Activated effector memory CD4-positive, alpha-beta T cell treated with anti-CD3 and anti-CD28 coated beads, Interleukin-2, amount 50 U/mL, for 16 hours (primary cell): ENCODE measurements around the gene SREBF2.

Experiments used
- DNase-seq: peaks from one replicate; pipeline ENCODE4 v3.0.0-alpha.2; 2020

SREBF2 gene

DNA sequence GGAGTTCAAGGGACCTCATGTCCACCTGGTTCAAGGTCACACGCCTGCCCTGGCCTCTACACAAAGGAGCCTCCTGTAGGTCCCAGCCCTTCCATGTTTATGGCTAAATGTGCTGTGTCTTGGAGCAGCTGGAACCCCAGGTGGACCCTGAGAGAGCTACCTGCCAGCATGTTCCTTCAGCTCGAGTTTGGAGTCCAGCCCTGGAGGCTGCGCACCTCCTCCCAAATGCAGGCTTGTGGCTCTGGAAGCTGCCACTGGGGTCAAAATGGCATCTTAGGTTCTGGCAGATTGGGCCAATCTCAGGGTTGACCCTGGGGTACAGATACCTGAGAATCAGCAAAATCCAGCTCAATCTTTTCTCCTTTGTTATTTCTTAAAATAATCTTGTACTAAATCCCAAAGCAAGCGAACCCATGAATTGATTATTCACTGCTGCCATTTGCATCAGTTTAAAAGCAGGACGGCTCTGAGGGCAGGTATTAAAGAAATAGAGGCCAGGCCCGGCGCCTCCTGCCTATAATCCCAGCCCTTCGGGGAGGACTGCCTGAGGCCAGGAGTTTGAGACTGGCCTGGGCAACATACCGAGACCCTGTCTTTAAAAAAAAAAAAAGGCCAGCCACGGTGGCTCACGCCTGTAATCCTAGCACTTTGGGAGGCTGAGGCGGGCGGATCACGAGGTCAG lies 90.8 kb downstream of the SREBF2 start:
- DNase-seq: no peak

DNA sequence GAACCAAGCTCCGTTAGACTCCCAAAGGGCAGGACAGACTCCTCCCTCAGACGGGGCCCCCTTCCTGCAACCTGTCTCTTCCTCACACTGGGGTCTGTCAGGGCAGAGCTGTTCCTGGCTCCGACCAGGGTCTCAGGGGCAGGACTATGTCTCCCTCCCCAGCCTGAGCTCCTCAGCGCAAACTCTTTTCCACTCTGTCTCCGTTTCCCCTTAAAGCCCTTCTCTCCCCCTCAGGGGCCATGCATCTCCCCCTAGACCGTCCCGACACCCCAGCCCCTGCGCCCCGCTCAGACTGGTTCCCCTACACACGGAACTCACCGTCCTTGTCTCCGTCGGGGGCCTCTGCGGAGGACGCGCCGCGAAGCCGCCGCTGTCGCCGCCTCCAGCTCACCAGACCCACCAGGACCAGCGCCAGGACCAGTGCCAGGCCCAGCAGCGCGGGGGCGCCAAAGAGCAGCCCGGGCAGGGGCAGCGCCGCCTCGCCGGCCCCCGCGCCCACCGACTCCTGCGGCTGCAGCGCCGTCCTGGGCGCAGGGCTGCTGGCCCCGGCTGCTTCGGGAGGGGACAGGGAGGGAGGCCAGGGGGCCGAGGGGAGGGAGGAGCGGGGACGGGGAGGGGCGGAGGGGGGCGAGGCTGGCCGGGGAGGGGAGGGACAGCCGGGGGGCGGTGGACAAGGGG lies 93.0 kb downstream of the SREBF2 start:
- DNase-seq: peak; percentile 92

DNA sequence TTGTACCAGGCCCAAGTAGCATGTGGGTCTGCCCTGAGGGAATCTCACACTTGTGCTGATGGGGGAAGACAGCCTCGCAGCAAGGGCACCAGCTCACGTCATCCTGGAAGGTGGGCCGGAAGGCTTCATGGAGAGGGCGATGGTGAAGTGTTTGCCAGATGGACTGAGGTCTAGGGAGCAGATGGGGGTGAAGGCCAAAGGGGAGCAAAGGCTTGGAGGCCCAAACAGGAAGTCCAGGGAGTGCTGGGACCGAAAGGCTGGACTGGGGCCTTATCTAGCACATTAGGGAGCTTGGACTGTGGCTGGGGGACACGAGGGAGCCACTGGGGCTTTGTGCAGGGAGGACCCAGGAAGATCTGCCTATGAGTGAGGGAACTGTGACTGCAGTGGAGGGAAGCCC lies 94.9 kb downstream of the SREBF2 start:
- DNase-seq: no peak

DNA sequence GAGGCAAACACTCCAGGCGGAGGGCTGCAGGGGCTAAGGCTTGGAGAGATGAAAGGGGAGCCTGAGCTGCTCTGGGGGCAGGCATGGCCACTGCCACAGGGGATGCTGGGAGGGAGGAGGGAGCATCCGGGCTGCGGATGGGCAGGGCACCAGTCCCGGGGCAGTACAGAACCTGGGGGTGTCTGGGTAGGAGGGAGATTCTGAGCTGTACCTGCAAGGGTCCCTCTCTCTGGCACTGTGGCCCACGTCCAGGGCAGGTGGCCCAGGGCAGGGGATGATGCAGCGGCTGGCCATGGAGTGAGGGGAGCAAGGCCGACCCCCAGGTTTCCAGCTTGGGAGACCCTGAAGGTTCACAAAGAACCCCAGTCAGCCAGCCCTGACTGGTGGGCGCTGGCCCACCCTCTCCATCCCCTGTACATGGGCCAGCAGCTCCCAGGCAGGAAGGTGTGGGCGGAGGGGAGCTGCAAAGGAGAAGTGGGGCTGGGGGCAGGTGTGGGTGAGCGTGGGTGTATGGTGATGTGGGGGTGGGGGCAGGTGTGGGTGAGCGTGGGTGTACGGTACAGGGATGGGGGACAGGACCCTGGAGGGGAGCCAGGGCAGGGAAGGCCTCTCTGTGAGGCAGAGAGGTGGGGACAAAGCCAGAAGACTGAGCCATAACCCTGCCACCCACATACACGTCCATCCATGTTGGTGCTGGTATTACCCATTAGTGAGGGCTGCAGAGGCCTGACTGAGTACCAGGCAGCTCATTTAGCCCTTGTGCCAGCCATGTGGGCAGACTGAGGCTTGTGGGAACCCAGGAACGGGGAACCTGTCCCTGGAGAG lies 95.9 kb downstream of the SREBF2 start:
- no peak for DNase-seq

- no peak for DNase-seq
Measured at GRCh38 chr22:41929418-41929810, 96.5 kb downstream of the SREBF2 start.

DNA sequence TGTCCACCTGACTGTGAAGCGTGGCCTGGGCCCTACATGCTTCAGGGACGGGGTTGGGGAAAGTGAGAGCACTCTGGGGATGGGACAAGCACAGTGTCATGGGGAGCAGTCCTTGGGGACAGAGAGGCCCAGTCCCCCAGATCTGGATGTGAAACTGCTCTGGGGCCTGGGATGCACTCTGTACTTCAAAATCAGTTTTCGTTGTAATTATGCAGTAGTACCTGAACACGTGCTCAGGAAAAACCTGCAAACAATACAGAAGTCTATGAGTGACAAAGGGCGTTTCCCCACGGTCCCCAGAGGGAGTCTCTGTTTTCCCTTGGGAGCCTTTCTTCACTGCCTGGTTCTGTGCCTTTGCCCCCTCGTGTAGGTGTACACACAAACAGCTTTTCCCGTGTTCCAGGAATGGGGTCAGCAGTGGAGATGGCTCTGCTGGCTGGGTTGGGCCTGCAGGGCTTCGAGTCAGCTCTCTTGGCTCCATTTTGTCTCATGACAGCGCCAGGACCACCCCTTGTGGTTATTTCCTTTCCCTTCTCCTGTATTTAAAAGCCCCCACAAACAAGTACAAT lies 98.9 kb downstream of the SREBF2 start:
- no peak for DNase-seq

DNA sequence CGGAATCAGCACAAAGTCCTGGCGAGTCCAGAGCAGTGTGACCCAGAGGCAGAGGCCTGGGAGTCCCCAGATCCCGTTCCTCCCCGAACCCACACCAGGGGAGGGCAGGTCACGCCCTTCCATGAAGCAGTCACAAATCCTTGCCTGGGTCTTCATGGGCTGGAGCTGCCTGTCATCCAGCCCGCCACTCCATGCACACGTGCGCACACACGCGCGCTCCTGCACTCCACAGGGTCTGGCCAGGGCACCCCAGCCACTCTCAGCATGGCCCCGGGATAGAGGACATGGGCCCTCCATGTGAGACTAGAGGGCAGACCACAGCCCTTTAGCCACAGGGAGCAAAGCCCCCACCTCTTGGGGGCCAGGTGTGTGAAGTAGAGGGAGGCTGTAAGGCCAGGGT lies 99.4 kb downstream of the SREBF2 start:
- no peak for DNase-seq

GRCh38 chr22:41933411-41934177 lies 100.7 kb downstream of the SREBF2 start:
- DNase-seq: no peak

- DNase-seq: no peak
Measured at GRCh38 chr22:41934284-41935014, 101.5 kb downstream of the SREBF2 start.

- DNase-seq: no peak
Measured at GRCh38 chr22:41935015-41935351, 102.1 kb downstream of the SREBF2 start.

DNA sequence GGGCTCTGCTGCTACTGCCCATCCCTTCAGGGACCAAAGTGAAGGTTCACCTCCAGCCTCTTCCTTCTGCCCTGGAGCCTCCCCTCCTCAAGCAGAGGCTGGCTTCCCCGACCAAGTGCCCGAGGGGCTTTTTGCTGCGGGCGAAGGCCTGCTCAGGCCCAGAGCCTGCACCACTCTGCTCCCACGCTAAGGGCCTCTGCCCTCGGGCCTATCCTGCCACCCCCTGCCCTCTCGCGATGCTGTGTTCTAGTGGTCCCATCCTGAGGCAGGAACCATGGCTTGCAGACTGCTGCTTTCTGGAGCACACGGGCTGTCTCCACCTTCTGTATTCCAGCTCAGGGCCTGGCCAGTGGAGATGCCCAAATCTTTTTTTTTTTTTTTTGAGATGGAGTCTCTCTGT lies 102.6 kb downstream of the SREBF2 start:
- no peak for DNase-seq

DNA sequence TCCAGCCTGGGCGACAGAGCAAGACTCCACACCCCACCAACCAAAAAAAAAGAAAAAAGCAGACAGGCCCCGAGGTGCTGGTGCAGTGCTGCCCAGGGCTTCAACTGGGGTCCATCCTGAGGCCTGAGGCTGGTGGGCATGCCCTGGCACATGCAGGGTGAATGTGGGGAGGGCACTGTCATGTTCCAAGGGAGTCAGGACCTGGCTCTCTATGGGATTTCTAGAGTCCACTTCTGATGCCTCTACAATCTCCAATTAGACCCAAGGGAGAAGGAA lies 103.9 kb downstream of the SREBF2 start:
- DNase-seq: no peak

DNA sequence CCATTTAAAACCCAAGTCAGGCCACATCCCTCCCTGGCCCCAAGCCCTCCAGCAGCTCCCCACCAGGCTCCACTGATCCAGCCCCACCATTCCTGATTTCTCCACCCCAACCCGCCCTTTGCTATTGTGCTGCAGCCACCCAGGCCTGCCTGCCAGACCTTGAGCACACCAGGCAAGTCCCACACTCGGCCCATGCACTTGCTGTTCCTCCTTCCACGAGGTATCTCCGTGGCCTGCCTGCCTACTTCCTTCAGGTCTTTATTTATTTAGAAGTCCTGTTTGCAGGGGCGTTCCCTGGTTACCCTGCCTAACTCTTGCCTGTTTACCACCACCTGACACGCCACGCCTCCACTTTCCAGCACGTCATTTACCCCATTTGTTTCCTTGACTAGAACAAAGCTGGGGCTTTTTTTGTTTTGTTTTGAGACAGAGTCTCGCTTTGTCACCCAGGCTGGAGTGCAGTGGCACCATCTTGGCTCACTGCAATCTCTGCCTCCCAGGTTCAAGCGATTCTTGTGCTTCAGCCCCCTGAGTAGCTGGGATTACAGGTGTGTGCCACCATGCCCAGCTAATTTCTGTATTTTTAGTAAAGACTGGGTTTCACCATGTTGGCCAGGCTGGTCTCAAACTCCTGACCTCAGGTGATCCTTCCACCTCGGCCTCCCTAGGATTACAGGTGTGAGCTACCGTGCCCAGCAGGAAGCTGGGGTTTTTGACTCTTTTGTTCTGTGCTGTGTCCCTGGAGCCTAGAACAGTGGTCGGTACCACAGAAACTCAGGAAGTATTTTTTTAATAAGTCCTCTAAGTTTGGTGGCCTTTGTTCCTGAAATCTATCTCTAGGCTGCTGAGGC lies 107.3 kb downstream of the SREBF2 start:
- DNase-seq: peak; percentile 98

GRCh38 chr22:41940832-41941765 lies 108.2 kb downstream of the SREBF2 start:
- DNase-seq: peak; percentile 94

- no peak for DNase-seq
Measured at GRCh38 chr22:41943661-41944209, 110.8 kb downstream of the SREBF2 start.

DNA sequence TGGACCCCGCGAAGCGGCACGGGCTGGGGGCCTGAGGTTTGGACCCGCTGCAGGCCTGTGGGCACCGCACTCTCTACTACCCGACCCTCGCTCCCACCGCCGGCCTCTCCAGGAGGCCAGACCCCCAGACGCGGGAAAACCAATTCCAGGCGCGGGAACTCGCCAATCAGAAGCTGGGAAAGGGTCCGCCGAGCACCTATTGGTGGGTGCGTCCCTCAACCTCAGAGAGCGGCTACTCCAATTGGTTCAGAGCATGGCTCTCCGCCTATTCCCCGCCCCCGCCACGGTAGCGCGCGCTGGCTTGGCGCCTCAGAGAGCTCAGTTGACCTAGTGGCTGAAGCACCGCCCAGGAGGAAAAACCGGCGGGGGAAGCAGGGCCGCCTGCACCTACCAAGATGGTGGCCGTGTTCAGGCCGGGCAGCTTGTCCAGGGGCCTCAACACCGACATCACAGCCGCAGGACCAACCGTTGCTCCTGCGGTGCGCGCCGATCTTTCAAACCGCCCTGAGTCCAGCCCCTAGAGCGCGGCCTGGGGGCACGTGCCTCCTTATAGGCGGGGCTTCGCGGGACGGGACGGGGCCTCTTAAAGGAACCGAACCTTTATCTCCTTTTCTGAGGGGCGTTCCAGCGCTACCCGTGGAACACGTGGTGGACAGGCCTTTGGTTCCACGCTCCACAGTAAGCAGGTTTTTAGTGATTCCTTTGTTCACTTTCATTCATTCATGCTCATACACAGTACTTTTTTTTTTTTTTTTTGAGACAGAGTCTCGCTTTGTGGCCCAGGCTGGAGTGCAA lies 113.9 kb downstream of the SREBF2 start, which contains the start of gene CENPM:
Gene CENPM (minus strand): TSS at position 524 of the 795 bp plus-strand sequence. CDS start 76 bp downstream, at position 448.
- DNase-seq: peak; percentile 96

GRCh38 chr22:41947424-41948080 lies 114.6 kb downstream of the SREBF2 start:
- DNase-seq: no peak

GRCh38 chr22:41948142-41948541 lies 115.2 kb downstream of the SREBF2 start:
- no peak for DNase-seq
